ENCODE results near the gene DOCK11. TPM values are rescaled to one million over a fixed set of nuclear protein-coding genes. Genes with fewer than 3 reads are reported as not detected.

Gene DOCK11
- total RNA-seq, 1 experiment from 2014 or later = 2.7 TPM

GRCh38 chrX:118612290-118612689, 116.7 kb downstream of the DOCK11 start:
- BruUV-seq (replicated peaks) = no TSS peak
- no peaks in the 10 kb centered on the region for H3K27me3 Mint-ChIP-seq (ENCODE audit: insufficient read depth, unreplicated experiment)
- intact Hi-C loops (cut with micrococcal nuclease; ENCODE audit: unreplicated experiment) = no loop called here
- Histone ChIP-seq H3K27me3 (replicated peaks; ENCODE audit: control insufficient read depth, insufficient read depth, low read length) (no peaks in the 10 kb centered on the region), H3K9me3 (no peaks in the 10 kb centered on the region), H3K4me3 (ENCODE audit: low read depth, low read length) (no peak overlapping the region), H3K4me1 (no peaks in the 10 kb centered on the region), H3K36me3 (ENCODE audit: control insufficient read depth, insufficient read depth, low read length) (no peaks in the 10 kb centered on the region)
- H3K9me3 Mint-ChIP-seq (ENCODE audit: unreplicated experiment) = no peaks in the 10 kb centered on the region
- H3K4me1 Mint-ChIP-seq (ENCODE audit: low read depth, unreplicated experiment) = peaks cover 7% of the 10 kb centered on the region
- CTCF ChIA-PET = no interaction called here
- TF ChIP-seq, protein P1, sequence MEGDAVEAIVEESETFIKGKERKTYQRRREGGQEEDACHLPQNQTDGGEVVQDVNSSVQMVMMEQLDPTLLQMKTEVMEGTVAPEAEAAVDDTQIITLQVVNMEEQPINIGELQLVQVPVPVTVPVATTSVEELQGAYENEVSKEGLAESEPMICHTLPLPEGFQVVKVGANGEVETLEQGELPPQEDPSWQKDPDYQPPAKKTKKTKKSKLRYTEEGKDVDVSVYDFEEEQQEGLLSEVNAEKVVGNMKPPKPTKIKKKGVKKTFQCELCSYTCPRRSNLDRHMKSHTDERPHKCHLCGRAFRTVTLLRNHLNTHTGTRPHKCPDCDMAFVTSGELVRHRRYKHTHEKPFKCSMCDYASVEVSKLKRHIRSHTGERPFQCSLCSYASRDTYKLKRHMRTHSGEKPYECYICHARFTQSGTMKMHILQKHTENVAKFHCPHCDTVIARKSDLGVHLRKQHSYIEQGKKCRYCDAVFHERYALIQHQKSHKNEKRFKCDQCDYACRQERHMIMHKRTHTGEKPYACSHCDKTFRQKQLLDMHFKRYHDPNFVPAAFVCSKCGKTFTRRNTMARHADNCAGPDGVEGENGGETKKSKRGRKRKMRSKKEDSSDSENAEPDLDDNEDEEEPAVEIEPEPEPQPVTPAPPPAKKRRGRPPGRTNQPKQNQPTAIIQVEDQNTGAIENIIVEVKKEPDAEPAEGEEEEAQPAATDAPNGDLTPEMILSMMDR (IDR thresholded peaks at IDR 0.05; ENCODE audit: insufficient read depth in 1 of 2, low read depth in 1 of 2, low read length in 1 of 2, severe bottlenecking in 1 of 2, unreplicated experiment in 1 of 2) = no peak
- no peaks in the 10 kb centered on the region for H3K36me3 Mint-ChIP-seq (ENCODE audit: insufficient read depth, unreplicated experiment)
- no peak for DNase-seq
- no peak overlapping the region for H3K4me3 Mint-ChIP-seq (ENCODE audit: unreplicated experiment)
- POLR2A ChIA-PET = no interaction called here
- H3K27ac Mint-ChIP-seq (ENCODE audit: unreplicated experiment) = no peak overlapping the region

GRCh38 chrX:118614150-118614549, 118.5 kb downstream of the DOCK11 start:
- DNase-seq = no peak
- no TSS peak for BruUV-seq (replicated peaks)
- Mint-ChIP-seq H3K36me3 (ENCODE audit: insufficient read depth, unreplicated experiment) (no peaks in the 10 kb centered on the region), H3K27me3 (ENCODE audit: insufficient read depth, unreplicated experiment) (no peaks in the 10 kb centered on the region), H3K4me3 (ENCODE audit: unreplicated experiment) (no peak overlapping the region), H3K4me1 (ENCODE audit: low read depth, unreplicated experiment) (peaks cover 7% of the 10 kb centered on the region), H3K27ac (ENCODE audit: unreplicated experiment) (no peak overlapping the region), H3K9me3 (ENCODE audit: unreplicated experiment) (no peaks in the 10 kb centered on the region)
- ChIA-PET CTCF (interaction anchor here (0.9 kb wide), 1 partner anchor 13 kb away, joined by 3 read pairs; no protein-coding TSS in a partner anchor), POLR2A (no interaction called here)
- TF ChIP-seq, protein P1 (IDR thresholded peaks at IDR 0.05; ENCODE audit: insufficient read depth in 1 of 2, low read depth in 1 of 2, low read length in 1 of 2, severe bottlenecking in 1 of 2, unreplicated experiment in 1 of 2) = no peak
- intact Hi-C loops (cut with micrococcal nuclease; ENCODE audit: unreplicated experiment) = no loop called here
- H3K36me3 ChIP-seq (ENCODE audit: control insufficient read depth, insufficient read depth, low read length) = no peaks in the 10 kb centered on the region
- no peak overlapping the region for H3K4me3 ChIP-seq (ENCODE audit: low read depth, low read length)
- H3K27me3 ChIP-seq (replicated peaks; ENCODE audit: control insufficient read depth, insufficient read depth, low read length) = no peaks in the 10 kb centered on the region
- H3K9me3 ChIP-seq = no peaks in the 10 kb centered on the region
- no peaks in the 10 kb centered on the region for H3K4me1 ChIP-seq

- Mint-ChIP-seq H3K4me3 (ENCODE audit: unreplicated experiment) (no peak overlapping the region), H3K27me3 (ENCODE audit: insufficient read depth, unreplicated experiment) (no peaks in the 10 kb centered on the region), H3K9me3 (ENCODE audit: unreplicated experiment) (no peaks in the 10 kb centered on the region), H3K27ac (ENCODE audit: unreplicated experiment) (no peak overlapping the region), H3K36me3 (ENCODE audit: insufficient read depth, unreplicated experiment) (no peaks in the 10 kb centered on the region), H3K4me1 (ENCODE audit: low read depth, unreplicated experiment) (peaks cover 7% of the 10 kb centered on the region)
- ChIA-PET POLR2A (no interaction called here), CTCF (no interaction called here)
- no peaks in the 10 kb centered on the region for H3K36me3 ChIP-seq (ENCODE audit: control insufficient read depth, insufficient read depth, low read length)
- DNase-seq = no peak
- TF ChIP-seq, protein P1 (IDR thresholded peaks at IDR 0.05; ENCODE audit: insufficient read depth in 1 of 2, low read depth in 1 of 2, low read length in 1 of 2, severe bottlenecking in 1 of 2, unreplicated experiment in 1 of 2) = no peak
- no TSS peak for BruUV-seq (replicated peaks)
- H3K4me3 ChIP-seq (ENCODE audit: low read depth, low read length) = no peak overlapping the region
- intact Hi-C loops (cut with micrococcal nuclease; ENCODE audit: unreplicated experiment) = no loop called here
- no peaks in the 10 kb centered on the region for H3K27me3 ChIP-seq (replicated peaks; ENCODE audit: control insufficient read depth, insufficient read depth, low read length)
- no peaks in the 10 kb centered on the region for H3K9me3 ChIP-seq
- H3K4me1 ChIP-seq = no peaks in the 10 kb centered on the region
These were observed 119.5 kb downstream of the DOCK11 start for GRCh38 chrX:118615141-118615540.
